GM18867 (cell line): ENCODE measurements around the gene GPC6.

Source experiments
- ATAC-seq: cut with Tn5 transposase; IDR thresholded peaks from one replicate; pipeline ENCODE4 v1.9.1; 2021; ENCODE audit warnings: mild to moderate bottlenecking, moderate library complexity; ENCODE audit not compliant: unreplicated experiment

Gene GPC6

GRCh38 chr13:93496985-93497673 lies 270.5 kb downstream of the GPC6 start:
- no peak for ATAC-seq

- ATAC-seq, result no peak
These were observed 273.4 kb downstream of the GPC6 start for GRCh38 chr13:93499991-93500390.

- ATAC-seq, result no peak
These were observed 275.5 kb downstream of the GPC6 start for GRCh38 chr13:93502071-93502470.

GRCh38 chr13:93502987-93503615 lies 276.5 kb downstream of the GPC6 start:
- ATAC-seq, result no peak

GRCh38 chr13:93505104-93505952 lies 278.7 kb downstream of the GPC6 start:
- ATAC-seq, result no peak

- no peak for ATAC-seq
These were observed 284.4 kb downstream of the GPC6 start for GRCh38 chr13:93511011-93511410.

GRCh38 chr13:93515267-93515666 lies 288.7 kb downstream of the GPC6 start:
- no peak for ATAC-seq

- ATAC-seq, result no peak
These were observed 291.1 kb downstream of the GPC6 start for GRCh38 chr13:93517658-93518057.

- ATAC-seq, result no peak
These were observed 294.7 kb downstream of the GPC6 start for GRCh38 chr13:93521307-93521706.

GRCh38 chr13:93522501-93522900 lies 295.9 kb downstream of the GPC6 start:
- ATAC-seq, result no peak

- no peak for ATAC-seq
These were observed 298.5 kb downstream of the GPC6 start for GRCh38 chr13:93525087-93525486.

GRCh38 chr13:93527748-93528297 lies 301.2 kb downstream of the GPC6 start:
- ATAC-seq, result no peak

- no peak for ATAC-seq
These were observed 303.4 kb downstream of the GPC6 start for GRCh38 chr13:93529961-93530360.

- no peak for ATAC-seq
These were observed 307.6 kb downstream of the GPC6 start for GRCh38 chr13:93534181-93534700.

GRCh38 chr13:93535251-93535650 lies 308.6 kb downstream of the GPC6 start:
- ATAC-seq, result no peak

- ATAC-seq, result no peak
These were observed 313.3 kb downstream of the GPC6 start for GRCh38 chr13:93539914-93540313.

- no peak for ATAC-seq
These were observed 321.3 kb downstream of the GPC6 start for GRCh38 chr13:93547886-93548285.

- no peak for ATAC-seq
These were observed 322.9 kb downstream of the GPC6 start for GRCh38 chr13:93549326-93550005.

GRCh38 chr13:93550236-93550635 lies 323.6 kb downstream of the GPC6 start:
- ATAC-seq, result no peak

- ATAC-seq, result no peak
These were observed 326.0 kb downstream of the GPC6 start for GRCh38 chr13:93552596-93552995.

GRCh38 chr13:93554514-93554913 lies 327.9 kb downstream of the GPC6 start:
- ATAC-seq, result no peak
